DMS 273 (cell line): ENCODE results near the gene STK32C.
A peak's percentile ranks its signal among the peaks of the same experiment; 100 is the strongest.

Source experiments
- DNase-seq: peaks from one replicate; lab custom pipeline; 2025; ENCODE audit not compliant: unreplicated experiment; lab: John Stamatoyannopoulos, UW

Gene STK32C

GRCh38 chr10:132307823-132308586, at the start of gene STK32C:
STK32C (minus strand) TSS chr10:132307950; CDS start chr10:132307833, 117 bp downstream.
- peak; percentile 89 for DNase-seq

GRCh38 chr10:132356621-132357195, 49.0 kb upstream of the STK32C start:
- no peak for DNase-seq

- DNase-seq, result no peak
Observed at GRCh38 chr10:132355754-132356153, 48.0 kb upstream of the STK32C start.

- no peak for DNase-seq
Observed at GRCh38 chr10:132355297-132355696, 47.5 kb upstream of the STK32C start.

- DNase-seq, result no peak
Observed at GRCh38 chr10:132354356-132355094, 46.8 kb upstream of the STK32C start.

GRCh38 chr10:132353456-132354355, 46.0 kb upstream of the STK32C start:
- no peak for DNase-seq

GRCh38 chr10:132352462-132353308, 44.9 kb upstream of the STK32C start:
- DNase-seq, result peak; percentile 69

- DNase-seq, result no peak
Observed at GRCh38 chr10:132351611-132352010, 43.9 kb upstream of the STK32C start.

GRCh38 chr10:132350946-132351345, 43.2 kb upstream of the STK32C start:
- DNase-seq, result no peak

- no peak for DNase-seq
Observed at GRCh38 chr10:132350391-132350790, 42.6 kb upstream of the STK32C start.

GRCh38 chr10:132349766-132350165, 42.0 kb upstream of the STK32C start:
- no peak for DNase-seq

GRCh38 chr10:132347931-132348267, 40.1 kb upstream of the STK32C start:
- DNase-seq, result no peak

- no peak for DNase-seq
Observed at GRCh38 chr10:132347211-132347930, 39.6 kb upstream of the STK32C start.

- DNase-seq, result no peak
Observed at GRCh38 chr10:132346806-132347205, 39.1 kb upstream of the STK32C start.

GRCh38 chr10:132345345-132345744, 37.6 kb upstream of the STK32C start:
- no peak for DNase-seq

GRCh38 chr10:132344386-132344785, 36.6 kb upstream of the STK32C start:
- DNase-seq, result no peak

- DNase-seq, result no peak
Observed at GRCh38 chr10:132342553-132342952, 34.8 kb upstream of the STK32C start.

- DNase-seq, result no peak
Observed at GRCh38 chr10:132341781-132342180, 34.0 kb upstream of the STK32C start.

- no peak for DNase-seq
Observed at GRCh38 chr10:132341017-132341416, 33.3 kb upstream of the STK32C start.

GRCh38 chr10:132339276-132339675, 31.5 kb upstream of the STK32C start:
- no peak for DNase-seq
